Measurements from ENCODE around the gene MESP2.

MESP2 gene

DNA sequence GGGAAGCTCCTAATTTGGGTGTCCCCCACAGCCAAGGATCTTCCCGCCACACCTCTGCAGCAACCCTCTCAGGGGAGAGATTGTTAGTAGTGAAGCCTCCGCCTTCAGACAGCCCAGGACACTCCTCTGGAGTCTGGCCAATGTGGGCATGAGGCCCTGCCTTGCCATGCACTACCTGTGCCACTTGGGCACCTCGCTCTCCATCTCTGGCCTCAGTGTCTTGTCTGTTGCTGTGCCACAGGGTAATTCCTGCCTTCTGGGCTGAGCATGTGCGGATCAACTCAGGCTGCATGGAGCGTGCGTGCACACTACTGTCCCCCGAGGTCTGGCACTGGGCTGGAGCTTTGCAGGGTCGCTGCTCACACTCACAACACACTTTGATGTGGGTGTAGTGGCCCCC is 17.2 kb upstream of the MESP2 start:
- no peak for TF ChIP-seq JUND (IDR thresholded peaks at IDR 0.05; ENCODE audit: low read depth)
- in situ Hi-C loops (cut with HindIII; ENCODE audit: low pct_unique_long_range_greater_than_20kb, low sequenced_read_pairs): no loop called here
- DNase-seq (ENCODE audit: low read depth in 1 of 2, low spot score in 1 of 2): peak in 1 of 2 experiments; percentile 64

GRCh38 chr15:89759835-89760234 is 16.3 kb upstream of the MESP2 start:
- in situ Hi-C loops (cut with HindIII; ENCODE audit: low pct_unique_long_range_greater_than_20kb, low sequenced_read_pairs): no loop called here
- TF ChIP-seq JUND (IDR thresholded peaks at IDR 0.05; ENCODE audit: low read depth): no peak
- no peak for DNase-seq (ENCODE audit: low read depth in 1 of 2, low spot score in 1 of 2)

- peak; percentile 65 to 90 for DNase-seq (ENCODE audit: low read depth in 1 of 2, low spot score in 1 of 2)
- in situ Hi-C loops (cut with HindIII; ENCODE audit: low pct_unique_long_range_greater_than_20kb, low sequenced_read_pairs): no loop called here
These were observed 15.7 kb upstream of the MESP2 start for GRCh38 chr15:89760303-89761008.

DNA sequence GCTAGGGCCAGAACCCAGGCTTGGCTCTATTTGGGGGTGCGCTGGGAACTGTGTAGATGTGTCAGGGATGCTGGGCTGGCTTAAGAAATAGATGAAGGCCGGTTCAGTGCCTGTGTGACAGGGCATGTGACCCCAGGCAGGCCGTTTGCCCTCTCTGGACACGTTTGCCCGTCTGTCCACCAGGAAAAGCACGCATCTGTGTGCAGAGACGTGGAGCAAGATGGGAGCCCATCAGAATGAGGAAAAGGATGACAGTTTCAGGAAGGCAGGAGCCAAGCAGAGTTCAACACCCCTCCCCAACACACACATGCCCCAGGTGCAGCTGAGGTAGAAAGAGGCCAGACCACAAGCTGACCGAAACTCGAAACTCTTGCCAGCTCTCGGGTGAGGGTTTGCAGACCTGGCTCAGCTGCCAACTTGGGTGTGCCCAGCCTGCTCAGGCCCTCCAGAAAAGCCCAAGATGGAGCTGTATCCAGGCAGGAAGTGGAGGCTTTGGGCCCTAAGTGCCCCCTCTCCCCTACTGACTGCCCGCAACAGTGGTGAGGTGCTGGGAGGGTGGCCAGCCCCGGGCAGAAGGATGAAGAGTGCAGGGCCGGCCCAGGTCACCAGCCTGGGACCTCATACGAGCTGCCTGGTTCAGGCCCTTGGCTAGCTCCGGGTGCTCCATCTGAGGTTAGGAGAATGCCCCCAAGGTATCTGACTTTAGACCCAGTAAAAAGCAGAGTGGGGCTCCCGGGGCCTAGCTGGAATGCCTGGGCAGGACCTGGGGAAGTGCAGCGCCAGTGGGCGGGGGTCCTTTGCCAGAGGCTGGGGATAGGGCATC is 14.9 kb upstream of the MESP2 start:
- peak in 1 of 2 experiments; percentile 95 for DNase-seq (ENCODE audit: low read depth in 1 of 2, low spot score in 1 of 2)
- in situ Hi-C loops (cut with HindIII; ENCODE audit: low pct_unique_long_range_greater_than_20kb, low sequenced_read_pairs): no loop called here
- no peak for TF ChIP-seq JUND (IDR thresholded peaks at IDR 0.05; ENCODE audit: low read depth)

More at GRCh38 chr15:89760303-89761008, 15.7 kb upstream of the MESP2 start:
- no peak for TF ChIP-seq JUND (IDR thresholded peaks at IDR 0.05; ENCODE audit: low read depth)

- DNase-seq (ENCODE audit: low read depth in 1 of 2, low spot score in 1 of 2): peak in 1 of 2 experiments; percentile 76
- no peak for TF ChIP-seq JUND (IDR thresholded peaks at IDR 0.05; ENCODE audit: low read depth)
- in situ Hi-C loops (cut with HindIII; ENCODE audit: low pct_unique_long_range_greater_than_20kb, low sequenced_read_pairs): no loop called here
These were observed 14.2 kb upstream of the MESP2 start for GRCh38 chr15:89761929-89762328.

GRCh38 chr15:89765694-89766093 is 10.4 kb upstream of the MESP2 start:
- no peak for DNase-seq (ENCODE audit: low read depth in 1 of 2, low spot score in 1 of 2)
- TF ChIP-seq JUND (IDR thresholded peaks at IDR 0.05; ENCODE audit: low read depth): no peak
- in situ Hi-C loops (cut with HindIII; ENCODE audit: low pct_unique_long_range_greater_than_20kb, low sequenced_read_pairs): no loop called here

- in situ Hi-C loops (cut with HindIII; ENCODE audit: low pct_unique_long_range_greater_than_20kb, low sequenced_read_pairs): no loop called here
- DNase-seq (ENCODE audit: low read depth in 1 of 2, low spot score in 1 of 2): peak in 1 of 2 experiments; percentile 69
These were observed 9.5 kb upstream of the MESP2 start for GRCh38 chr15:89766357-89767311.

DNA sequence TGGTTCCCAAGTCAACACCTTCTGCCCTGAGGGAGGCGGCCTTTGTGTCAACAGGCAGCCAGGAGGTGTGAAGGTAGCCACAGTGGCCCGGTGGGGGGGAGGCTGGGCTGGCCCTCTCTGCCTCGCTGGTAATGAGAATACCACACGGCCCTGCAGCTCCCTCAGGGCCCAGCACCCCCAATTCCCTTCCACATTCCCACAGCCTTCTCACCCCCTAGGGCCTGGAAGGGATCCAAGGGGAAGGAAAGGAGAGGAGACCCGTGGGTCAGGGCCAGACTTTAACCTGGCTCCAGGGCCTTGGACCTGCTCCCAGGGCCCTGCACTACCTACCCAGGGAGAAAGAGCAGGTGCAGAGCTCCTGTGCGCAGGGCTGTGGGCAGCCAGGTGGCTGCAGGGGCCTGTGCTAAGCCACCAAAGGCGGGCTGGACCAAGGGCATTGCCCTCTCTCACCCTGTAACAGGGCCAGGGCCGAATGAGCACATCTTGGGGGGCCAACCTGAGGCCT is 8.7 kb upstream of the MESP2 start:
- in situ Hi-C loops (cut with HindIII; ENCODE audit: low pct_unique_long_range_greater_than_20kb, low sequenced_read_pairs): no loop called here
- TF ChIP-seq JUND (IDR thresholded peaks at IDR 0.05; ENCODE audit: low read depth): no peak
- peak in 1 of 2 experiments; percentile 94 for DNase-seq (ENCODE audit: low read depth in 1 of 2, low spot score in 1 of 2)

More at GRCh38 chr15:89766357-89767311, 9.5 kb upstream of the MESP2 start:
- no peak for TF ChIP-seq JUND (IDR thresholded peaks at IDR 0.05; ENCODE audit: low read depth)

- TF ChIP-seq JUND (IDR thresholded peaks at IDR 0.05; ENCODE audit: low read depth): no peak
- in situ Hi-C loops (cut with HindIII; ENCODE audit: low pct_unique_long_range_greater_than_20kb, low sequenced_read_pairs): no loop called here
- no peak for DNase-seq (ENCODE audit: low read depth in 1 of 2, low spot score in 1 of 2)
These were observed 8.0 kb upstream of the MESP2 start for GRCh38 chr15:89768071-89768500.

DNA sequence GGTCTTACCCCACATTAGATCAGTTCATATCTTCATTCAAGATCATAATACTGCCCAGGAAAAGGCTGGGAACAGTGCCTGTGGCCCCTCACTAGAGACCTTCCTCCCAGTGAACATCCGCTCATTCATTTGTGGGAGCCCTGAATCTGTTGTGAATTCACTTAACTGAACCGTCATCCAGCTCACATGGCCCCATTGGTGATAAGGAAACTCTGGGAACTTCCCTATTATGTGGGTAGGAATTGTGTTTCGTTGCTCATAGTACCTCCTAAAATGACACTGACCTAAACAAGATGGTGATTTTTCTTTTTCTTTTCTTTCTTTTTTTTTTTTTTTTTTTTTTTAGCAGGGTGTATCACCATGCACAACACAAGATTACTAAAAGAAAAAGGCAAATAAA is 6.8 kb upstream of the MESP2 start:
- TF ChIP-seq JUND (IDR thresholded peaks at IDR 0.05; ENCODE audit: low read depth): no peak
- in situ Hi-C loops (cut with HindIII; ENCODE audit: low pct_unique_long_range_greater_than_20kb, low sequenced_read_pairs): no loop called here

DNA sequence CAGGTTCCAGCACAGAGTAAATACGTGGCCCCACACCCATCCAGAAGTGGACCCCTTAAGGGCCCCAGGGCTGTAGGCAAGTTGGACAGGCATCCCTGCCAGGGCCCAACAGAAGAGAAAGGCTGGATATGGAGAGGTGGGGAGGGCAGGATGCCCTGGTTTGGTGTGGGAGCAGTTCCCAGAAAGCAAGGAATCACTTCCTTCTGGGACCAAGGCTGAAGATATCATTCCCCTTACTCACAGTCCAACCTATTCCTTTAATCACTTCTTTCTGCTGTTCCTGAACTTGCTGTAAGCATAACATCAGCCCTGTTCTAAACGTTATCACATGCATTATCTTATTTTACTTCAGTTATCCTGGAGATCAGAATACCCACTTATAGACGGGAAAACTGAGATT is 6.1 kb upstream of the MESP2 start:
- in situ Hi-C loops (cut with HindIII; ENCODE audit: low pct_unique_long_range_greater_than_20kb, low sequenced_read_pairs): no loop called here
- TF ChIP-seq JUND (IDR thresholded peaks at IDR 0.05; ENCODE audit: low read depth): no peak
- DNase-seq (ENCODE audit: low read depth in 1 of 2, low spot score in 1 of 2): no peak

More for the DNA sequence above, 6.8 kb upstream of the MESP2 start:
- DNase-seq (ENCODE audit: low read depth in 1 of 2, low spot score in 1 of 2): no peak
